CD14-positive monocyte (primary cell): ENCODE data around the gene ALG11. TPM values are rescaled to one million over a fixed set of nuclear protein-coding genes. Genes with fewer than 3 reads are reported as not detected.

Experiments
- DNase-seq, 3 donors: peaks; one replicate each; pipeline ENCODE4 v3.0.0-alpha.2; 2011 to 2022
- H2AFZ ChIP-seq: 2 replicates; pipeline ENCODE4 v1.6.0; 2012; ENCODE audit warnings: mild to moderate bottlenecking, low read depth, low read length, inconsistent platforms; ENCODE audit not compliant: insufficient read depth, poor library complexity, severe bottlenecking
- H3K27ac ChIP-seq, 2 donors: 1 replicate in 1 of 2; 2 replicates in 1 of 2; pipeline ENCODE4 v1.5.1; 2012 to 2013; ENCODE audit warnings: low read length in 2 of 2, control low read depth in 1 of 2, inconsistent platforms in 1 of 2, low read depth in 1 of 2, mild to moderate bottlenecking in 1 of 2
- H3K27me3 ChIP-seq, 2 donors: one replicate each; pipeline versions ENCODE4 v1.6.0 to v1.6.1; 2011 to 2013; ENCODE audit warnings: low read length in 2 of 2; ENCODE audit not compliant: control insufficient read depth in 2 of 2, insufficient read depth in 2 of 2
- H3K36me3 ChIP-seq, 2 donors: replicated peaks in 1 of 2; 1 replicate in 1 of 2; 2 replicates in 1 of 2; pipeline versions ENCODE4 v1.5.1 to v1.6.1; 2012 to 2013; ENCODE audit warnings: low read length in 2 of 2, control low read depth in 1 of 2, inconsistent platforms in 1 of 2, mild to moderate bottlenecking in 1 of 2; ENCODE audit not compliant: insufficient read depth in 2 of 2, control insufficient read depth in 1 of 2
- H3K4me1 ChIP-seq, 2 donors: 1 replicate in 1 of 2; 2 replicates in 1 of 2; pipeline versions ENCODE4 v1.5.1 to v1.6.1; 2012 to 2013; ENCODE audit warnings: low read length in 2 of 2, control low read depth in 1 of 2, inconsistent platforms in 1 of 2, mild to moderate bottlenecking in 1 of 2, moderate library complexity in 1 of 2; ENCODE audit not compliant: insufficient read depth in 2 of 2, control insufficient read depth in 1 of 2
- H3K4me2 ChIP-seq: replicated peaks from 2 replicates; pipeline ENCODE3; 2012; ENCODE audit warnings: low read length, moderate library complexity, mild to moderate bottlenecking; ENCODE audit not compliant: poor library complexity, severe bottlenecking; ENCODE audit errors: extremely low read depth
- H3K4me3 ChIP-seq, 3 experiments: fragments of 200-600 bp in 1 of 3; sonication (generic) in 1 of 3; replicated peaks in 1 of 3; 1 replicate in 2 of 3; 2 replicates in 1 of 3; pipeline ENCODE4 v1.5.1; 2011 to 2013; ENCODE audit warnings: low read length in 3 of 3, mild to moderate bottlenecking in 3 of 3, control low read depth in 2 of 3, low read depth in 2 of 3, inconsistent platforms in 1 of 3, moderate library complexity in 1 of 3
- H3K79me2 ChIP-seq: 2 replicates; pipeline ENCODE4 v1.6.0; 2012; ENCODE audit warnings: mild to moderate bottlenecking, control low read depth, inconsistent platforms, low read length, moderate library complexity; ENCODE audit not compliant: insufficient read depth
- H3K9ac ChIP-seq: 2 replicates; pipeline ENCODE4 v1.6.0; 2017; ENCODE audit warnings: low read length, mild to moderate bottlenecking; ENCODE audit not compliant: insufficient read depth, poor library complexity, severe bottlenecking
- H3K9me3 ChIP-seq, 2 donors: replicated peaks in 1 of 2; 1 replicate in 1 of 2; 2 replicates in 1 of 2; pipeline versions ENCODE4 v1.5.1 to v1.6.1; 2012 to 2013; ENCODE audit warnings: low read length in 2 of 2, control low read depth in 1 of 2; ENCODE audit not compliant: control insufficient read depth in 1 of 2, insufficient read depth in 1 of 2
- H4K20me1 ChIP-seq: 2 replicates; pipeline ENCODE4 v1.6.0; 2012; ENCODE audit warnings: mild to moderate bottlenecking, low read length, control low read depth, moderate library complexity; ENCODE audit not compliant: insufficient read depth
- H3K27ac Mint-ChIP-seq, 7 donors: one replicate each; pipeline ENCODE4 v1.8.0; 2020; ENCODE audit warnings: mild to moderate bottlenecking in 7 of 7, mixed read lengths in 7 of 7, moderate library complexity in 6 of 7, inconsistent platforms in 2 of 7
- H3K27me3 Mint-ChIP-seq, 3 donors: one replicate each; pipeline ENCODE4 v1.8.0; 2021 to 2022; ENCODE audit warnings: low read depth in 3 of 3, mild to moderate bottlenecking in 3 of 3, mixed read lengths in 3 of 3, moderate library complexity in 3 of 3, inconsistent platforms in 1 of 3
- H3K36me3 Mint-ChIP-seq, 2 donors: one replicate each; pipeline ENCODE4 v1.8.0; 2020; ENCODE audit warnings: mixed read lengths in 2 of 2, inconsistent platforms in 1 of 2, mild to moderate bottlenecking in 1 of 2
- H3K4me1 Mint-ChIP-seq: one replicate; pipeline ENCODE4 v1.8.0; 2020; ENCODE audit warnings: mild to moderate bottlenecking, mixed read lengths
- H3K4me3 Mint-ChIP-seq, 2 donors: one replicate each; pipeline ENCODE4 v1.8.0; 2020; ENCODE audit warnings: mild to moderate bottlenecking in 2 of 2, mixed read lengths in 2 of 2, moderate library complexity in 1 of 2
- H3K9me3 Mint-ChIP-seq, 7 donors: one replicate each; pipeline ENCODE4 v1.8.0; 2020 to 2022; ENCODE audit warnings: mixed read lengths in 7 of 7, mild to moderate bottlenecking in 6 of 7, moderate library complexity in 6 of 7, inconsistent platforms in 2 of 7
- CTCF ChIP-seq: fragments of 200-600 bp; IDR thresholded peaks from one replicate; pipeline ENCODE4 v1.8.0; 2022; ENCODE audit warnings: antibody characterized with exemption, mild to moderate bottlenecking
- WGBS: methylation state at CpG from one replicate; pipeline ENCODE4 v1.1.5; 2013; ENCODE audit warnings: missing lambda C conversion rate; ENCODE audit not compliant: insufficient coverage; 5-methylcytosine and 5-hydroxymethylcytosine counted together
- intact Hi-C, 2 donors: fragments of 100-400 bp; cut with micrococcal nuclease; formaldehyde crosslinking; loops; one replicate each; pipeline versions ENCODE4 v1.15.0 to v1.15.1; 2023
- polyA plus RNA-seq, 3 donors: library from polyadenylated mRNA; depleted of rRNA in 1 of 3; unstranded in 2 of 3; stranded (reverse) in 1 of 3; fragments of 300-500 nt in 2 of 3; fragments of >200 nt in 1 of 3; fragmentation: Illumina TruSeq in 2 of 3; gene quantifications; 1 replicate in 2 of 3; 2 replicates in 1 of 3; pipeline ENCODE4 v1.2.3, GENCODE V29; 2012 to 2021

ALG11 gene
- polyA plus RNA-seq, 3 donors: 3.7 to 16.9 (median 14.2) TPM

- peak overlapping the region; percentile 95 to 99 for H3K4me3 Mint-ChIP-seq
- H3K9me3 ChIP-seq: peaks cover 0 to 5% of the 10 kb centered on the region in 2 donors
- peaks cover 13 to 14% of the 10 kb centered on the region in 2 donors for H3K36me3 Mint-ChIP-seq
- WGBS: 0% methylated on average over 4 of the region's 8 CpGs
- no peak for TF ChIP-seq CTCF
- peaks cover 43% of the 10 kb centered on the region for H3K79me2 ChIP-seq
- H3K9me3 Mint-ChIP-seq: peaks cover 0 to 5% (median 0%) of the 10 kb centered on the region in 7 donors
- H3K4me2 ChIP-seq: peak overlapping the region; percentile 98
- peaks cover 0 to 2% of the 10 kb centered on the region in 2 donors for H3K36me3 ChIP-seq
- peaks cover 22 to 33% of the 10 kb centered on the region in 2 donors for H3K27me3 ChIP-seq
- peak overlapping the region; percentile 74 to 97 (median 87) for H3K4me3 ChIP-seq
- peak overlapping the region; percentile 72 for H3K9ac ChIP-seq
- peak overlapping the region; percentile 97 for H2AFZ ChIP-seq
- peaks cover 24% of the 10 kb centered on the region for H3K4me1 Mint-ChIP-seq
- intact Hi-C loops: loop anchor here (5.0 to 10.0 kb wide), 4 partner anchors 188 to 560 kb away; partner anchors contain the start of genes CKAP2 (in 1 of the 2), INTS6 (in 1 of the 2) and VPS36 (in 1 of the 2)
- H3K27ac ChIP-seq: peak overlapping the region; percentile 24 to 86
- peaks cover 16 to 24% of the 10 kb centered on the region in 2 donors for H3K4me1 ChIP-seq
- DNase-seq: no peak
- H4K20me1 ChIP-seq: no peaks in the 10 kb centered on the region
- peak overlapping the region; percentile 90 to 98 (median 95) for H3K27ac Mint-ChIP-seq
- H3K27me3 Mint-ChIP-seq: peaks cover 26 to 37% (median 31%) of the 10 kb centered on the region in 3 donors
These were observed 276 bp downstream of the ALG11 start for GRCh38 chr13:52012512-52012836.

GRCh38 chr13:52016296-52016695 is 4.1 kb downstream of the ALG11 start:
- H3K27me3 Mint-ChIP-seq: peaks cover under 1 to 8% (median 2%) of the 10 kb centered on the region in 3 donors
- H3K36me3 Mint-ChIP-seq: peaks cover 37 to 43% of the 10 kb centered on the region in 2 donors
- peaks cover 17 to 39% of the 10 kb centered on the region in 2 donors for H3K36me3 ChIP-seq
- H3K4me1 ChIP-seq: peaks cover 10 to 17% of the 10 kb centered on the region in 2 donors
- H3K79me2 ChIP-seq: peaks cover 47% of the 10 kb centered on the region
- H3K27me3 ChIP-seq: peaks cover 0 to 3% of the 10 kb centered on the region in 2 donors
- H2AFZ ChIP-seq: no peak overlapping the region
- peaks cover 15% of the 10 kb centered on the region for H3K4me1 Mint-ChIP-seq
- H3K4me3 Mint-ChIP-seq: no peak overlapping the region
- no peak overlapping the region for H3K4me2 ChIP-seq
- TF ChIP-seq CTCF: no peak
- H3K9me3 Mint-ChIP-seq: peaks cover 0 to under 1% (median 0%) of the 10 kb centered on the region in 7 donors
- no peak for DNase-seq
- H4K20me1 ChIP-seq: peaks cover 6% of the 10 kb centered on the region
- H3K9ac ChIP-seq: no peak overlapping the region
- no peaks in the 10 kb centered on the region for H3K9me3 ChIP-seq
- 100% methylated on average over 2 of the region's 3 CpGs for WGBS
- H3K4me3 ChIP-seq: no peak overlapping the region
- no peak overlapping the region for H3K27ac Mint-ChIP-seq
- intact Hi-C loops: loop anchor here in 1 of 2 donors (10.0 kb wide), 1 partner anchor 191 kb away; no protein-coding TSS in a partner anchor
- no peak overlapping the region for H3K27ac ChIP-seq
